NCI-H146 treated with DMSO at 0.1 percent for 48 hours (cell line): ENCODE data around the gene TLCD2.
"Not testable (repeated sequence)": the region's sequence is repeated elsewhere in the genome, so short reads cannot be mapped to it uniquely, and the experiment has no call there.

Source experiments
- DNase-seq: peaks from one replicate; lab custom pipeline; 2025; ENCODE audit not compliant: unreplicated experiment; lab: John Stamatoyannopoulos, UW

Gene TLCD2

DNA sequence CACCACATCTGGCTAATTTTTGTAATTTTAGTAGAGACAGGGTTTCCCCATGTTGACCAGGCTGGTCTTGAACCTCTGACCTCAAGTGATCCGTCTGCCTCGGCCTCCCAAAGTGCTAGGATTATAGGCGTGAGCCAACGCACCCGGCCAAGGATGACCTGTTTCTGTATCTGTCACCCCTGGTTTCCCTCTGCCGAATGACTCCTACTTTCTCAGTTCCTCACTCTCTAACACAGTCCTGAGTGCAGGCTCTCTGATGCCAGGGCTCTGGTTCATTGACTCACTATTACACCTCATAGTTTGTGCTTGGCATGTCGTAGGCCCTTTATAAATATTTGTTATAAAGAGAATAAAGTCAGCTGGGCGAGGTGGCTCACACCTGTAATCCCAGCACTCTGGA, 14.8 kb downstream of the TLCD2 start:
- DNase-seq: no peak

- no peak for DNase-seq
Observed at GRCh38 chr17:1693339-1693738, 16.8 kb downstream of the TLCD2 start.

DNA sequence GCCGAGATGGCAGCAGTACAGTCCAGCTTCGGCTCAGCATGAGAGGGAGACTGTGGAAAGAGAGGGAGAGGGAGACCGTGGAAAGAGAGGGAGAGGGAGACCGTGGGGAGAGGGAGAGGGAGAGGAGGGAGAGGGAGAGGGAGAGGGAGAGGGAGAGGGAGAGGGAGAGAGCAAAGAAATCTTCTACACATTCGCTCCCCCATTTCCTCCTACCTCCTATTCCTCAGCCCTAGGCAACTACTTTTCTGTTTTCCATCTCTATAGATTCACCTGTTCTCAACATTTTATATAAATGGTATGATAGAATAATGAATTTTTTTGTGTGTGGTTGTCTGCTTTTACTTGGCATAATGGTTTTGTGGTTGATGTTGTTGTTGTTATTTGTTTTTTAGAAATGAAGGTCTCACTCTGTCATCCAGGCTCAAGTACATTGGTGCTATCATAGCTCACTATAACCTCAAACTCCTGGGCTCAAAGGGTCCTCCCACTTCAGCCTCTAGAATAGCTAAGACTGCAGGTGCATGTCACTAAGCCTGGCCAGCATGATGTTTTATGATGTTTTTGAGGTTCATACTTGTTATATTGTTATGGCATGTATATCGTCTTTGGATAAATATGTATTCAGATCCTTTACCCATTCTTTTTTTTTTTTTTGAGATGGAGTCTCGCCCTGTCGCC, 19.5 kb downstream of the TLCD2 start:
- DNase-seq: no peak

DNA sequence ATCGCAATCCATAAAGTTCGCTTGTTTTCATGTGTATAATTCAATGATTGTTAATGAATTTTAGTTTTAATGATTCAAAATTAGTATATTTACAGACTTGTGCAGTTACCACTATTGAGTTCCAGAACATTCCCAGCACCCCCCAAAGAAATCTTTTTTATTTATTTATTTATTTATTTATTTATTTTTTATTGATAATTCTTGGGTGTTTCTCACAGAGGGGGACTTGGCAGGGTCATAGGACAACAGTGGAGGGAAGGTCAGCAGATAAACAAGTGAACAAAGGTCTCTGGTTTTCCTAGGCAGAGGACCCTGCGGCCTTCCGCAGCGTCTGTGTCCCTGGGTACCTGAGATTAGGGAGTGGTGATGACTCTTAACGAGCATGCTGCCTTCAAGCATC, 21.8 kb downstream of the TLCD2 start:
- not testable (repeated sequence) for DNase-seq

- DNase-seq: no peak
Observed at GRCh38 chr17:1686086-1686485, 24.1 kb downstream of the TLCD2 start.

GRCh38 chr17:1684378-1685189, 25.6 kb downstream of the TLCD2 start, which contains the start of gene PRPF8:
TSS of gene PRPF8 (minus strand) at chr17:1684867. CDS start at chr17:1684571, 296 bp downstream.
- peak; percentile 96 for DNase-seq

DNA sequence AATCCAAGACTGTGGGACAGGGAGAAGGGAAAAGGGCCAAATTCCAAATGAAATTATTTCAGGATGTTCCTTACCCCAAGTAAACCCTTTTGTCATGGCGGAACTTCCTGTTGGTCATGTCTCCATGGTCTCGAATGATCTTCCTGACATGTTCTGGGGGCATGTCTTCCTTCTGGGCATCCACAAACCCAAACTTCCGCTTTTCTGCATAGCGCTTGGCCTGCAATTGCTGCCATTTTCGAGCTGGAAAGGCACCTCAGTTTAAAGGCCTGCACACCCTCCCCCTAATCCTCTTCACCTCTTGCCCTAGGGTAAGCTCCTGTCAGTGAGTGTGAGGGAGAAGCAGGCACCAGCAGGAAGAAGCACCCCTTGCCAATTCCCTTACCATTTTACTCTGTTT, 26.7 kb downstream of the TLCD2 start:
- DNase-seq: no peak

GRCh38 chr17:1676401-1676800, 33.8 kb downstream of the TLCD2 start:
- no peak for DNase-seq

- no peak for DNase-seq
Observed at GRCh38 chr17:1673041-1673785, 37.0 kb downstream of the TLCD2 start.

- not testable (repeated sequence) for DNase-seq
Observed at GRCh38 chr17:1663934-1664333, 46.2 kb downstream of the TLCD2 start.

GRCh38 chr17:1661045-1661444, 49.1 kb downstream of the TLCD2 start:
- DNase-seq: no peak

GRCh38 chr17:1658100-1658499, 52.1 kb downstream of the TLCD2 start:
- DNase-seq: no peak

DNA sequence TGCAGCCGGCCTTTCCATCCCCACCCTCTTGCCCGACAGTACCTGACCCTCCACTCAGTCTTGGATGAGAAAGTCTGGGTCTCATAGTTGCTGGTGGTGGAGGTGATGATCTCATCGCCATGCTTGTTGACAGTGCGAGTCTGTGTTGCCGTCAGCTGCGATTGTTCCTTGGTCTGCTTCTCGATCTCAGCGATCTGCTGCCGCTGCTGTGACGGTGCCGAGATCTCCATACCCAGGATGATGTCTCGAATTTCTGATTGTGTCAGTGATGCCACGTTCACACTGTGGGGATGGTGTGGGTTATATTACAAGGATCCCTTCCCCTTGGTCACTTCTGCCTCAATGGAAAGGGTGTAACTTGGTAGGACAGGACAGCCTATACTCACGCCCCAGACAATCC, 56.4 kb downstream of the TLCD2 start:
- no peak for DNase-seq

DNA sequence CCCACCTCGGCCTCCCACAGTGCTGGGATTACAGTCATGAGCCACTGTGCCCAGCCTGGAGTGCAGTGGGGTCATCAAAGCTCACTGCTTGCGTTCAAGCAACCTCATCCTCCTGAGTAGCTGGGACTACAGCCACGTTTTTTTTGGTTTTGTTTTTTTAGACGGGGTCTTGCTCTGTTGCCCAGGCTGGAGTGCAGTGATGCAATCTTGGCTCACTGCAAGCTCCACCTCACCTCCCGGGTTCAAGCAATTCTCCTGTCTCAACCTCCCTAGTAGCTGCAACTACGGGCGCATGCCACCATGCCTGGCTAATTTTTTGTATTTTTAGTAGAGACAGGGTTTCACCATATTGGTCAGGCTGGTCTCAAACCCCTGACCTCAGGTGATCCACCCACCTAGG, 57.4 kb downstream of the TLCD2 start:
- DNase-seq: not testable (repeated sequence)
